GM19023 (cell line): ENCODE data around the gene CLSTN2.

Experiments used
- ATAC-seq: cut with Tn5 transposase; IDR thresholded peaks from one replicate; pipeline ENCODE4 v1.9.1; 2021; ENCODE audit warnings: mild to moderate bottlenecking, moderate library complexity; ENCODE audit not compliant: unreplicated experiment

The CLSTN2 gene

GRCh38 chr3:140089403-140090072 lies 154.6 kb downstream of the CLSTN2 start:
- ATAC-seq = no peak

- ATAC-seq = no peak
Observed at GRCh38 chr3:140091143-140091542, 156.2 kb downstream of the CLSTN2 start.

DNA sequence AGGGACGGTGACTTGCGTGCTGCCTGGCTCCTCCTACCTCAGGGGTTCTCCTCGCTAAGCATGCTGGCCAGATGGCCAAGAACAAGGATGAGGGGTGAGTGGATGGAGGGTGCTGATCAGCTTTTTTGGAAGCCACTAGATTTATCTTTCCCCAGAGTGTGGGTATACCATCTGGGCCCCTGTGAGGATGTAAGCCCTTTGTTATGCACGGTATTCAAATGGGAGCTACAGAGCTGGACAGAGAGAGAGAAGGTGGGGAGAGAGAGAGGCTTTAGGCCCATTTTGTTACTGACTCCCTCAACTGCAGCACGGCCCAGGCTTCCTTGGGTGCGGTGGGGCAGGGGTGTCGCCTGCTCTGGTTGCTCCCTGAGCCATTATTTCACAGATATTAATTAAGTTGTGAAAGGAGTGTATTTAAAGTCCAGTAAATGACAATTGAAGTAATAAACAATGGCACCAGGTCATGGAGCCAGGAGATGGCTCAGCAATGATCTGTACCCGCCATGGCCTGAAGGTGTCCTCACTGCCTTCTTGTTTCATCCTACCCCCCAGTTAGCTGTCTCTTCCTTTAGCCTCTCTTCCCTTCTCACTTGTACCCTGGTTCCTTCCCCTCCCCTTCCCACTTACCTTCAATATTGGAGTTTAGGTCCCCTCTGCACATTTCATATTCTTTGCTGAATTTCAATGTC lies 158.0 kb downstream of the CLSTN2 start:
- ATAC-seq = no peak

- ATAC-seq = no peak
Observed at GRCh38 chr3:140093742-140094141, 158.8 kb downstream of the CLSTN2 start.

DNA sequence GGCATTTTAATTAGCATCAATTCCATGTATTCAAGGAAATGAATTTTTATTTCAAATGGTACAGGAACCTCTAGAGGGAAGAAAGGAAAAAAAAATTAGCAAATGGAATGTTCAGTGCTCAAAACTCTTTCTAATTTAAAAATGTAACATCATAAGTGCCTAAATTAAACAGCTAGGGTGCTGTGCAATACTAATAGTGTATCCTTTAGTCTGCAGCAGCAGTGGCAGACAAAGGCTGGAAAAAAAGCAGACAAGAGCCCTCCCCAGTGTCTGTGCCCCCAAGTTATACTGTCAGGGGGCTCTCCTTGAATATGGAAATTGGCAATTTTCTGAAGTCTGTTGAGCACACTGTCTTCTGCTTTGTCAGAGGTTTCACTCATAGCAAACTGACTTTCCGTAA lies 159.5 kb downstream of the CLSTN2 start:
- ATAC-seq = no peak

DNA sequence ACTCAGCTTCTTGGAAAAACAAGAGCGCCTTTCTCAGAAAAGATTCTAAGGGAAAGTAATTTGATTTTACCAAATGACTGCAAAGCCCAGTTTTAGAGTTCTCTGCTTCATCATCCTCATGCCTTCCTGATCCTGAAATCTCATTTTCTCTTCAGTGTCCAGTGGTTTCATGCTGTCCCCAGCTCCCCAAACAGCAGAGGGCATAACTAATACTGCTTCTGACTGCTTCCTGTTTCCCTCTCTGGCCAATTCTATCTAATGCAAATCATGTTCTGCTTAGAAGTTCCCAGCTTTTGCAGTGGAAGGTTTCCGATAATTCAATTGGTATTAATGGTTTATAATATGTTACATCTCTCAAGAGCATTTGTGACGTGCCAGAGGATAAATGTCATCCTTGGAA lies 161.1 kb downstream of the CLSTN2 start:
- ATAC-seq = no peak

- ATAC-seq = no peak
Observed at GRCh38 chr3:140097874-140098635, 163.1 kb downstream of the CLSTN2 start.

GRCh38 chr3:140100479-140100878 lies 165.5 kb downstream of the CLSTN2 start:
- no peak for ATAC-seq

DNA sequence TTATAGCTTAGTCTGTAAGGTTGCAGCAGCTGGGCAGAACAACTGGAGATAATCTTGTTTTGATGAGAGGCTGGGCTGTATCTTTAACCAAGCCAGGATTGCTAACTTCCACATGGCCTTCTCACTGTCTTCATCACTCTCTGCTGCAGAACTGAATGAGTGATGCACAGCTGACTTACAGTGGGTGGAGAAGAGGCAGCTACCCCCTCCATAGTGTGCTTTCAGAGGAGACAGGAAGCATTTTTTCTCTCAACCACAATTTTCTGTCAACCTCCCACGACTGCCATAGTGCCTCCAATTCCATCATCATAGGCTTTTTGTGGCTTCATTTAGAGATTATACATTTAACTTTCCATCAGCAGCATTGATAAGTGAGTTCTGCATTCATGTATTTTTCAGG lies 168.2 kb downstream of the CLSTN2 start:
- ATAC-seq = no peak

DNA sequence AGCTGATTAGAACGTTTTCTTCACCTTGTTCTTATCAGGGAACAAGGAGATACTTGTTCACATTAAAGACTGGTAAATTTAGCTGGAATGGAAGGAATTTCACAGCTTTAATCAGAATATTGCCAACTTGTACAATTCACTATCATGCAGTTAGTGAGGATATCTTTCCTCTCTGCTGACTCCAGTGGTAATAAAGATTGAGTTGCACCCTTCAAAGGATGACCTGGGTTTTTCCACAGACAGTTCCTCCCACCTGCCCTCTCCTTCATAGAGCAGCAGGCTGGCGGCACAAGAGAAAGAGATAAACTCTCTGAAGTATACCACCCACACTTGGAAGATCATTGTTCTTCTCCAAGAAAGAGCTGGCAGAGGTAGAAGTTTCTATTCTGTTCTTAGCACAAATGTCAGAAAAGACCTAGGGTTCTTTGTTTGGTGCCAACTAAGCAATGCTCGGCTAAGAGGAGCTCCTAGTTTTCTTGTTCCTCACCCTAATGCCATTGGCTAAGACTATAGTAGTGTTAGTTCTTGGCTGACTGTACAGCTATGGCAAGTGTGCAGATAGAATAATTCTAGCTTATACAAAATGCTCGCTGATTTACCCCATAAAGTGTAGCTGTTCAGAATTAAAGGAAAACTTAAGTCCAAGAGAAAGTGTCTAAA lies 169.1 kb downstream of the CLSTN2 start:
- no peak for ATAC-seq

DNA sequence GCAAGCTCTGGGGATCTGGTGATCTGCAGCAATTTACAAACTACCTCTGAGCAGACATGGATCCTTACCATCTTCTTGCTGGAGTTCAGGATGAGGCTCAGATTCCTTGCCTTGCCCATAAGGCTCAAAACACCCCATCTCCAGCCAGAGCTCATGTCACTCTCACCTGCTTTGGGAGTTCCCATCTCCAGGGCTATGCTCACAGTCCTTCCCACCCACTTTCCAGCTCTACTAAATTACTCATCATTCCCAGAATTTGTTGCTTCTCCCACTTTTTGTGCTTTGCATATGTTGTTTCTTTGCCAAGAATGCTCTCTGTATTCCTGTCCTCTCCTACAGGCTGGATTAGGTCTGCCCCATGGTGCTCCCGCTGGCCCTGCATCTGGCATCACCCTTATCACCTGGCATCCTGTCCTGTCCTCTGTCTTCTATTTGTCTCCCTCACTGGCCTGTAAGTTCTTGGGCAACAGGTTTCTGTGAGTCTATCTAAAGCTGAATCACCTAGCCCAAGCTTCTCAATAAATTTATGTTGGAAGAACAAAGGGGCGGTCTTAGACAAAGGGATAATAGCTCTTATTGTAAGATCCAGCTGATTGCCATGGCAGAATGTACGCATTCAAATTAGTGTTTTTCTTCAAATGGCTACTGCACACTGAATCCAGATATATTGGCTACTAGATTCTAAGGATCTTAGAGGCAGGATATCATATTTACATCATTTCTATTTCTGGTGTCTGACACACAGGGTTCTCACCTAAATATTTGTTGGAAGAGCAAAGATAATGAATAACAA lies 179.2 kb downstream of the CLSTN2 start:
- ATAC-seq = no peak

DNA sequence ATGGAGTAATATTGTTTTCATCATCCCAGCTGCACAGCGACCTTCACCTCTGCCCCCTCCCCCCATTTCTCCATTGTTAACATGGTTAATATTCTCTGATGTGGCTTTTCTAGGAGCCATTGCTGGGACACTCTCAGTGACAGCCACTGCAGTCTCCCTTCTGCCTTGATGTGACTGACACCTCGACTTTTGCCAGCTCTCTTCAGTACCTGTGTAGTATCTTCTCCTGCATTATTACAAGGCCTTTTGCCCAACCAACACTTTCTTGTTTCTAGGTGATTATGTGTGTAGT lies 179.8 kb downstream of the CLSTN2 start:
- ATAC-seq = no peak

GRCh38 chr3:140117096-140117526 lies 182.1 kb downstream of the CLSTN2 start:
- ATAC-seq = no peak

DNA sequence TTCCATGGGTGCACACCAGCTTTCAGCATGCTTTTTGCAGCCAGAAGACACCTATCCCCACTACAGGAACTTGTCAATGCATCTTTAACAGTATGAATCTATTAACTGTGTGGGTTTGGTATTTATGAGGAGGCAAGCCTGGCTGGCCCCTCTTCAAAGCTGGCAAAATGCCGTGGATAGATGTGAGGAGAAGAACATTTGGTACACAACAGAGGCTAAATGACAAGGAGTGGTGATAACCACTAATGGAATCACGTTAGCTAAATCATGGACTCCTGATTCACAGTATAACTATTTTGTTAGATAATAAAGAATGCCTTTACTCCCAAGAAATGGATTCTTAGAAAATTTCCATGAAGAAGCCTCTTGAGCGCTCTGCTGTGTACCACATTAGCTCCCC lies 187.2 kb downstream of the CLSTN2 start:
- ATAC-seq = no peak

DNA sequence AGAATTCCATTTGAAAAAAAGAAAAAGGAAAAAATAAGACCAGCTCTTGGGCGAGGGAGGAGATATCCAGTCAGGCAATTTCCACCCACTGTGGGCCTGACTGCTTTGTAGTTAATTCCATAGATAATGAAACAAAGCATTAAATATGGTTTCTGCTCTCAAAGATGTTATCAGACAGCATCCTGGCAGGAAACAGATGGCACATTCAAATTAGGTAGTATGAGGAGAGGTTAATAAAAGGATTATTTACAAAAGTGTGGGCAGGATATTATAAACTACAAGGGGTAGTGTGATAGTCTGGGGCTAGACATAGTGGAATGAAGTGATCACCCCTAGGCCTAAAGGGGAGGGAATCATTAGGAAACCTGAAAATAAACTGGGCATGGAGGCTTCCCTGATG lies 193.2 kb downstream of the CLSTN2 start:
- ATAC-seq = no peak

- no peak for ATAC-seq
Observed at GRCh38 chr3:140128631-140129030, 193.6 kb downstream of the CLSTN2 start.

GRCh38 chr3:140129768-140130284 lies 194.8 kb downstream of the CLSTN2 start:
- ATAC-seq = no peak

DNA sequence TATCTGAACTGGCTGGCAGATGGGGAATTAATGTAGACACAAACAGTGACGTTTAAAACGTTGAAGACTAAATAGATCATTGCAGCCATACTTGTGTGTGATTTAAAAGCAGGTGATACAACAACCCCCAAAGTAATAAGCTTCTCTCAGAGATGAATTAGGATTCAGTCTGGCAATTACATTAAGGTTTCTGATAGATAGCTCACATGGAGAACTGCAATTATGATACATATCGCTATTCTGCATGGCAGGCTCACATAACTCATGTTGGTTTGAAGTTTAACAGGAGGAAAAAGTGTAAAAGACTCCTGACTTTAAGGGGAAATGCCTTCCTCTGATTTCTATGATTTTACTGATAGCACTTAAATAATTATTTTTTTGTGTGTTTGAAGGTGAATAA lies 196.9 kb downstream of the CLSTN2 start:
- no peak for ATAC-seq

GRCh38 chr3:140134231-140134965 lies 199.4 kb downstream of the CLSTN2 start:
- ATAC-seq = no peak

DNA sequence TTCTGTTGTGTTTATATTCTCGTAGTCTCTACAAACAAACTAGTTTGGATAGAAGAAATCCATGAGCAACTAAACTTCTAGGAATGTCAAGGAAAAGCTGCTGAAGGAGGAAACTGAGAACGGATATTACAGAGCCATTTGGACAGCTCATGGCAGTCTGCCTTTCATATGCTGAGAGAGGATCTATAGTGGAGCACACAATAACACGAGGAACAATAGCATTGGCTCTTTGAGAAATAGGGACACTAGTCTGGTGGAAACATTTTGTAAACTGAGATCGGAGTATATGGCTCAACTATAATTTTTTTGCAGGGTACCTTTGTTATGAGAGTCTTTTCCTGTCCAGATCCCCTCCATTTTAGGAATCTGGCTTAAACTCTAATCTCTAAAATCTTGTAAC lies 200.5 kb downstream of the CLSTN2 start:
- no peak for ATAC-seq
